Measurements from ENCODE around the gene VWCE.
"Not testable (repeated sequence)": the region's sequence is repeated elsewhere in the genome, so short reads cannot be mapped to it uniquely, and the experiment has no call there.

The VWCE gene

DNA sequence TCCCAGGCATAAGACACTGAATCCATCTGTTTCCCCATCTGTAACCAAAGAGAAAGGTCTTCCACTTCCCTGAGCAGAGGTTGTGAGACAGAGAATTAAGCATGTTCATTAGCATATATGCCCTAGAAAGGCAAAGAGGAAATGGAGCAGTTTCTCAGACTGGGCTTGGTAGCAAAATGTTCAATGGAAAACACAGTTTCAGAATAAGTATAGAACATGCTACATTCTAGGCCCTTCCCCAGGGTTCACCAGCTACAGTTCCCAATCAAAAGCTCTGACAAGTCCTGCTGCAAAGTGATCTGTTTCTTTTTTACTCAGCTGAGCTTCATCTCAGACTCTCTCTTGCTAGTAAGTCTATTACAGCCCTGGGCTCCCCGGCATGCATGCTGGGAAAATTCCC lies 42.8 kb downstream of the VWCE start:
- not testable (repeated sequence) for DNase-seq (ENCODE audit: low read depth in 2 of 2)

DNA sequence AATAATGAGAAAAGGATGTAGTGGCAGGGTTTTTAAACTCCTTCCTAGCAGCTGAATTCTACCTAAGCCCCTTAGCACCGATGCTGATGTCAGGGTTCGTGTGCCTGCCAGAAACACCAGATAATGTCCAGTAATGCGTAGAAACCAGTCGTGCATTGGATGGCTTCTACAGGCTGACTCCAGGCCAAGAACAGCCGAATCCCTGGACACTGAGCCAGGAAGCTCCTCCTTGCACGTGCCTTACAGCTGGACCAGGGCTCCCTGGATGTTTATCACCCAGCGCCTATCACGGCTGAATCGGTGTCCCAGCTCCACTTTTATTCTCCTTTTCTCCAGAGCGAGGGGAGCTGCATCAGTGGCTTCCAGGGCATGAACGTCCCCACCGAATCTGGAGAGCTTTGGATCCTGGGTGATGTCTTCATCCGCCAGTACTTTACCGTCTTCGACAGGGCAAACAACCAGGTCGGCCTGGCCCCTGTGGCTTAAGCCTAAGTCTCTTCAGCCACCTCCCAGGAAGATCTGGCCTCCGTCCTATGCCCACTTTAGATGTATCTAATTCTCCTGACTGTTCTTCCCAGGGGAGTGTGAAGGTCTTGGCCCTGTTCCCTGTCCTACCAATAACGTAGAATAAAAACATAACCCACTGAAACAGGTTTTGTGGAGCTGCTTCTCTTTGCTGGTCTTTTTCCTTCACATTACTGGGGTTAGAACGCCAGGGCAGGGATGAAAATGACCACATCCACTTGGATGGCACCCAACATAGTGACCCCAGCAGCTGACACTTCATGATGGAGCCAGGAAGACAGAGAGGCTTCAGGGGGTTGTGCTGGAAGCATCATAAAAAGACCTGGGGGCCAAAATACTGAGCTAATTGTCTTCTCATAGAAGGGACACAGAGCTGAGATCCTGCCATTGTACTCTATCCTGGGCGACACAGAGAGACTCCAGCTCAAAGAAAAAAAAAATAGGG lies 44.0 kb downstream of the VWCE start:
- not testable (repeated sequence) for DNase-seq (ENCODE audit: low read depth in 2 of 2)

GRCh38 chr11:61249201-61249600 lies 45.9 kb downstream of the VWCE start:
- not testable (repeated sequence) for DNase-seq (ENCODE audit: low read depth in 2 of 2)

GRCh38 chr11:61248071-61248470 lies 47.0 kb downstream of the VWCE start:
- not testable (repeated sequence) for DNase-seq (ENCODE audit: low read depth in 2 of 2)

DNA sequence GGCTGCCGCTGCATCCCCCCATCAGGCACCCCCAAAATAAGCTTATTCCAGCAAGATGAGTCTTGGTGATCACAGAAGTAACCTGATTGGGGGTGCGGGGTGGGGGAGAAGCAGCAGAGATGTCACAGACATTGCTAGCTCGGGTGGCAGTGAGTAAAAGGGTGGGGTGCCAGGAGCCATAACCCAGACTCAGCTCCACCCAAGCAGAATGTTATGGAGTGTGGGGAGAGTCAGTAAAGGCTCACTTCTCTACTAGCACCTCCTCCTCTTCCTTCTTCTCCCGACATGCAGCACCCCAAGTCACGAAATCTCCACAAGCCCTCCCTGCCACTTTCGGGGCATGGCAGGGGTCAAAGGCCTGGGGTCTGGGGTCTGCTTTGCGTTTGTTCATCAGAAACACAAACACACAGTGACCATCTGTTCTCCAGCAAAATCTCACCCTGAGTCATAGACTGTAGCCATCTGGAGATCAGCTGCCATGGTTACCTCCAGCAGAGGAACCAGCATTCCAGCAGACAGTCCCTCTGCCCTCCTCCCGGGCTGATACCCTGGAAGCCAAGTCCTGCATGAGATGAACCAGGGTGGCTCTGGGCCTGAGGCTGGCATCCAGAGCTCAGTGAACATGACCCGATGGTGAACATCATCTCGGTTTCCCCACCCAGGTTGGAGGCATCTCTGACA lies 49.7 kb downstream of the VWCE start:
- DNase-seq (ENCODE audit: low read depth in 2 of 2) = not testable (repeated sequence)

DNA sequence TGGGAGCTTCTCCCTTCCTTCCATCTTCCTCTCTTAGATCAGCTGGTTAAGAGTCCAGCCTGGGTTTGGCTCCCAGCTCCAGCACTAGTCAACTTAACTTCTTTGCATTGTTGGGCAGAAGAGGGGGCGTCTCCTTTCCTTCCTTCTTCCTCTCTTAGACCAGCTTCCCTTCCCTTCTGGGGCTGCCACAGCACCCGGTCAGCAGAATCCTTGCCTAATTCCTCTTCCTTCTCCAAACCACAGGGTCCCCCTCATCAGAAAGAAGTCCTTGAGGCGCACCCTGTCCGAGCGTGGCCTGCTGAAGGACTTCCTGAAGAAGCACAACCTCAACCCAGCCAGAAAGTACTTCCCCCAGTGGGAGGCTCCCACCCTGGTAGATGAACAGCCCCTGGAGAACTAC lies 53.6 kb downstream of the VWCE start:
- DNase-seq (ENCODE audit: low read depth in 2 of 2) = not testable (repeated sequence)

GRCh38 chr11:61240875-61241274 lies 54.2 kb downstream of the VWCE start, which contains the start of gene PGA5:
Gene PGA5 (plus strand): TSS chr11:61241175. CDS start chr11:61241227, 52 bp downstream.
- DNase-seq (ENCODE audit: low read depth in 2 of 2) = not testable (repeated sequence)

GRCh38 chr11:61240288-61240687 lies 54.8 kb downstream of the VWCE start:
- not testable (repeated sequence) for DNase-seq (ENCODE audit: low read depth in 2 of 2)

DNA sequence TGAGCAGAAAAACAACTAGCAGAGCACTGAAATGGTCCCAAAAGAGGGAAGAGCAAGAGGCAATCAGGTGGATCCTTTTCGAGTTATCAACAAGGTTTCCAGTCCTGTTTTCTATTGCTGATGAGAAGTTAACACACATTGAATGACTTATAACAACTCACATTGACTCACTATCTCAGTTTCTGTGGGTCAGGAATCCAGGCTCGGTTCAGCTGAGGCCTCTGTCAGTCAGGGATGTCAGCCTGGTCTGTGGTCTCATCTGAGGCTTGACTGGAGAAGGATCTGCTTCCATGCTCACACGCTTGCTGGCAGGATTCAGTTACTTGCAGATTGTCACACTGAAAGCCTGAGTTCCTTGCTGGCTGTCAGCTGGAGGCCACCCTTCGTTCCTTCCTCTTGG lies 58.0 kb downstream of the VWCE start:
- not testable (repeated sequence) for DNase-seq (ENCODE audit: low read depth in 2 of 2)

DNA sequence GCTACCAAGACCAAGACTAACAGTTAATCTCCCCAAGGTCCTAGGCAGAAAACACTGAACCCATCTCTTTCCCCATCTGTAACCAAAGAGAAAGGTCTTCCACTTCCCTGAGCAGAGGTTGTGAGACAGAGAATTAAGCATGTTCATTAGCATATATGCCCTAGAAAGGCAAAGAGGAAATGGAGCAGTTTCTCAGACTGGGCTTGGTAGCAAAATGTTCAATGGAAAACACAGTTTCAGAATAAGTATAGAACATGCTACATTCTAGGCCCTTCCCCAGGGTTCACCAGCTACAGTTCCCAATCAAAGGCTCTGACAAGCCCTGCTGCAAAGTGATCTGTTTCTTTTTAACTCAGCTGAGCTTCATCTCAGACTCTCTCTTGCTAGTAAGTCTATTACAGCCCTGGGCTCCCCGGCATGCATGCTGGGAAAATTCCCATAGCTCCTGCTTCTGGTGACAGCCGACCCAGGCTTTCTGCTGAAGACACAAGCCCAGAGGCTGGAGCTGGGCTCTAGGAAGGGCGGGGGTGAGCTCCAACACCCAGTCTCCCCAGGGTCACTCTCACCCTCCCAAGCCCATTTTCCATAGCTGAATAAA lies 62.5 kb downstream of the VWCE start:
- DNase-seq (ENCODE audit: low read depth in 2 of 2) = not testable (repeated sequence)

DNA sequence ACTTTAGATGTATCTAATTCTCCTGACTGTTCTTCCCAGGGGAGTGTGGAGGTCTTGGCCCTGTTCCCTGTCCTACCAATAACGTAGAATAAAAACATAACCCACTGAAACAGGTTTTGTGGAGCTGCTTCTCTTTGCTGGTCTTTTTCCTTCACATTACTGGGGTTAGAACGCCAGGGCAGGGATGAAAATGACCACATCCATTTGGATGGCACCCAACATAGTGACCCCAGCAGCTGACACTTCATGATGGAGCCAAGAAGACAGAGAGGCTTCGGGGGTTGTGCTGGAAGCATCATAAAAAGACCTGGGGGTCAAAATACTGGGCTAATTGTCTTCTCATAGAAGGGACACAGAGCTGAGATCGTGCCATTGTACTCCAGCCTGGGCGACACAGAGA lies 63.5 kb downstream of the VWCE start:
- not testable (repeated sequence) for DNase-seq (ENCODE audit: low read depth in 2 of 2)

- not testable (repeated sequence) for DNase-seq (ENCODE audit: low read depth in 2 of 2)
Measured at GRCh38 chr11:61231033-61231432, 64.1 kb downstream of the VWCE start.

DNA sequence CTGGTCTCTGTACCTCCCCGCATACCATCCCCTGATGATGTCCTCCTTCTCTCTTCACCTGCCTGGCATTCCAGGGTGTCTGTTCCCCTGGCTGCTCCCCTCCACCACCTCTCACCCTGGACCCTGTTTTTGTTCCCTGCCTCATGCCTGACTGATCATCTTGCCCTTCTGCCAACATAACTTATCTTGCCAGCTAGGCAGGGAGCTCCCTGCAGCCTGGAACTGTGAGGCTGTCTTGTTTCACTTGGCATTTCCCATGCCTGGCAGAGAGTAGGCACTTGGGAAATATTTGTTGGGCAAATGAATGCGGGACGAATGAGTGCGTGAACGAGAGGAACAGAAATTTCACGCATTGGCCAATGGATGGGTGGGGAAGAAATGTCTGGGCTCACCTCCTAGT lies 65.7 kb downstream of the VWCE start:
- not testable (repeated sequence) for DNase-seq (ENCODE audit: low read depth in 2 of 2)

GRCh38 chr11:61226457-61227137 lies 68.5 kb downstream of the VWCE start:
- DNase-seq (ENCODE audit: low read depth in 2 of 2) = not testable (repeated sequence)

DNA sequence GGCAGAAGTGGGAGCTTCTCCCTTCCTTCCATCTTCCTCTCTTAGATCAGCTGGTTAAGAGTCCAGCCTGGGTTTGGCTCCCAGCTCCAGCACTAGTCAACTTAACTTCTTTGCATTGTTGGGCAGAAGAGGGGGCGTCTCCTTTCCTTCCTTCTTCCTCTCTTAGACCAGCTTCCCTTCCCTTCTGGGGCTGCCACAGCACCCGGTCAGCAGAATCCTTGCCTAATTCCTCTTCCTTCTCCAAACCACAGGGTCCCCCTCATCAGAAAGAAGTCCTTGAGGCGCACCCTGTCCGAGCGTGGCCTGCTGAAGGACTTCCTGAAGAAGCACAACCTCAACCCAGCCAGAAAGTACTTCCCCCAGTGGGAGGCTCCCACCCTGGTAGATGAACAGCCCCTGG lies 72.4 kb downstream of the VWCE start:
- DNase-seq (ENCODE audit: low read depth in 2 of 2) = not testable (repeated sequence)

- not testable (repeated sequence) for DNase-seq (ENCODE audit: low read depth in 2 of 2)
Measured at GRCh38 chr11:61222047-61222446, 73.1 kb downstream of the VWCE start, which contains the start of gene PGA4. Gene PGA4 (plus strand): TSS chr11:61222347. CDS start chr11:61222401, 54 bp downstream.

- DNase-seq (ENCODE audit: low read depth in 2 of 2) = not testable (repeated sequence)
Measured at GRCh38 chr11:61219016-61219415, 76.1 kb downstream of the VWCE start.

DNA sequence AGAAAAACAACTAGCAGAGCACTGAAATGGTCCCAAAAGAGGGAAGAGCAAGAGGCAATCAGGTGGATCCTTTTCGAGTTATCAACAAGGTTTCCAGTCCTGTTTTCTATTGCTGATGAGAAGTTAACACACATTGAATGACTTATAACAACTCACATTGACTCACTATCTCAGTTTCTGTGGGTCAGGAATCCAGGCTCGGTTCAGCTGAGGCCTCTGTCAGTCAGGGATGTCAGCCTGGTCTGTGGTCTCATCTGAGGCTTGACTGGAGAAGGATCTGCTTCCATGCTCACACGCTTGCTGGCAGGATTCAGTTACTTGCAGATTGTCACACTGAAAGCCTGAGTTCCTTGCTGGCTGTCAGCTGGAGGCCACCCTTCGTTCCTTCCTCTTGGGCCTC lies 76.8 kb downstream of the VWCE start:
- DNase-seq (ENCODE audit: low read depth in 2 of 2) = not testable (repeated sequence)

- not testable (repeated sequence) for DNase-seq (ENCODE audit: low read depth in 2 of 2)
Measured at GRCh38 chr11:61213711-61214324, 81.3 kb downstream of the VWCE start.

- not testable (repeated sequence) for DNase-seq (ENCODE audit: low read depth in 2 of 2)
Measured at GRCh38 chr11:61212202-61212601, 82.9 kb downstream of the VWCE start.
